Measurements from ENCODE around the gene CACNA1G.

The CACNA1G gene

DNA sequence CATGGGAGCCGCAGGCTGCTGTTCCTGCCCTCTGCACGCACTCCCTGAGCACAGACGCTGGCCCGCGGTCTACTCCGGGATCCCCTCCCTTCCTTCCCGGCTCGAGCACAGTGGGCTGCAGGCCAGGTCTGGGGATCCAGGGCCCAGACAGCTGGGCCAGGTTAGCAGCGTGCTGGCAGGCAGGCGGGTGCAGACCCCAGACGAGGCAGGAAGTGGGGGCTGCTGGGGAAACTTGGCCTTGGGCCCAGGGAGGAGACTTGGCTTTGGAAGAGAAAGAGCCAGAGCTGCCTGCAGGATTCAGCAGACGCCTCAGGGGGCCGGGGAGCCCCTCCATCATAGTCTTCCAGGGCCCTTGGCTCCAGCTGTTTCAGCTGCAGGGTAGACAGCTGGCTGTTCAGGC is 44.0 kb downstream of the CACNA1G start:
- H3K4me3 ChIP-seq (ENCODE audit: control insufficient read depth, low read depth, low read length): no peak overlapping the region
- no peak for DNase-seq (ENCODE audit: low read depth)

DNA sequence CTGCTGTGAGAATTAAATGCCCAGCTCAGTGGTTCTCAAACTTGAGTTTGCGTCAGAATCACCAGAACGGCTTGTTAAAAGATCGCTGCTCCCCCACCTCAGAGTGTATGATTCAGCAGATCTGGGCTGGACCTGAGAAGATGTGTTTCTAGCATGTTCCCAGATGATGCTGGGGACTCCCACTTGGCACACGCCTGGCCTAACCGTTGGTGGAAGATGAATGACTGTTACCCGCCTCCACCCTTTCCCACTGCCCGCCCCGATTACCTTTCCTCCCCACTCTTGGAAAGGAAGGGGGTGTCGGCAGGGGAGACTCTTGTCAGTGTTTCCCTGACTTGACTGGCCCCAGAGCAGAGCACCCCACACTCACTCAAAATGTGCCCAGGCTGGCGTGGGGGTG is 44.9 kb downstream of the CACNA1G start:
- H3K4me3 ChIP-seq (ENCODE audit: control insufficient read depth, low read depth, low read length): no peak overlapping the region
- no peak for DNase-seq (ENCODE audit: low read depth)
- TF ChIP-seq, protein P1, sequence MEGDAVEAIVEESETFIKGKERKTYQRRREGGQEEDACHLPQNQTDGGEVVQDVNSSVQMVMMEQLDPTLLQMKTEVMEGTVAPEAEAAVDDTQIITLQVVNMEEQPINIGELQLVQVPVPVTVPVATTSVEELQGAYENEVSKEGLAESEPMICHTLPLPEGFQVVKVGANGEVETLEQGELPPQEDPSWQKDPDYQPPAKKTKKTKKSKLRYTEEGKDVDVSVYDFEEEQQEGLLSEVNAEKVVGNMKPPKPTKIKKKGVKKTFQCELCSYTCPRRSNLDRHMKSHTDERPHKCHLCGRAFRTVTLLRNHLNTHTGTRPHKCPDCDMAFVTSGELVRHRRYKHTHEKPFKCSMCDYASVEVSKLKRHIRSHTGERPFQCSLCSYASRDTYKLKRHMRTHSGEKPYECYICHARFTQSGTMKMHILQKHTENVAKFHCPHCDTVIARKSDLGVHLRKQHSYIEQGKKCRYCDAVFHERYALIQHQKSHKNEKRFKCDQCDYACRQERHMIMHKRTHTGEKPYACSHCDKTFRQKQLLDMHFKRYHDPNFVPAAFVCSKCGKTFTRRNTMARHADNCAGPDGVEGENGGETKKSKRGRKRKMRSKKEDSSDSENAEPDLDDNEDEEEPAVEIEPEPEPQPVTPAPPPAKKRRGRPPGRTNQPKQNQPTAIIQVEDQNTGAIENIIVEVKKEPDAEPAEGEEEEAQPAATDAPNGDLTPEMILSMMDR (IDR thresholded peaks at IDR 0.05; ENCODE audit: control insufficient read depth, insufficient read depth, low read depth, low read length, missing control alignments): no peak

More for the DNA sequence above, 44.0 kb downstream of the CACNA1G start:
- TF ChIP-seq, protein P1 (IDR thresholded peaks at IDR 0.05; ENCODE audit: control insufficient read depth, insufficient read depth, low read depth, low read length, missing control alignments): no peak

DNA sequence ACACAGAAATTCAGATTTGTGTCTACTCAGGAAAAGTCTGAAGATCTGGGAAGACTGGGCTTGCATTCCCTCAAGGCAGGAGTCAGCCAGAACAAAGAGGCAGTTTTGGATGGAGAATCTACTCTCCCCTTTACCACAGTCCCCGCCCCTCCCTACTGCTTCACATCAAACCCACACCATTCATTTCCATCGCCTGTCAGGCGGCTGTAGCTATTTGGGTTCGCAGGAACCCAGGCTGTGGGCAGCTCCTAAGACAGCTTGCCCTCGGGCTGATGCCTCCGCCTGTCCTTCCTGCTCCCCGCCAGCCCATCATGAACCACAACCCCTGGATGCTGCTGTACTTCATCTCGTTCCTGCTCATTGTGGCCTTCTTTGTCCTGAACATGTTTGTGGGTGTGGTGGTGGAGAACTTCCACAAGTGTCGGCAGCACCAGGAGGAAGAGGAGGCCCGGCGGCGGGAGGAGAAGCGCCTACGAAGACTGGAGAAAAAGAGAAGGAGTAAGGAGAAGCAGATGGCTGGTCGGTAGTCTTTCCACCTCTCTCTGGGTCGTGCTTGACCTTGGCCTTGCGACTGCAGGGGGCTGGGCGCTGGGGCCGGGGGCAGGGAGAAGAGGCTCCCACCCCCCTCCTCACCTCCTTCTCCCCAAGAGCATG is 47.1 kb downstream of the CACNA1G start:
- H3K4me3 ChIP-seq (ENCODE audit: control insufficient read depth, low read depth, low read length): no peak overlapping the region
- TF ChIP-seq, protein P1 (IDR thresholded peaks at IDR 0.05; ENCODE audit: control insufficient read depth, insufficient read depth, low read depth, low read length, missing control alignments): no peak
- no peak for DNase-seq (ENCODE audit: low read depth)

DNA sequence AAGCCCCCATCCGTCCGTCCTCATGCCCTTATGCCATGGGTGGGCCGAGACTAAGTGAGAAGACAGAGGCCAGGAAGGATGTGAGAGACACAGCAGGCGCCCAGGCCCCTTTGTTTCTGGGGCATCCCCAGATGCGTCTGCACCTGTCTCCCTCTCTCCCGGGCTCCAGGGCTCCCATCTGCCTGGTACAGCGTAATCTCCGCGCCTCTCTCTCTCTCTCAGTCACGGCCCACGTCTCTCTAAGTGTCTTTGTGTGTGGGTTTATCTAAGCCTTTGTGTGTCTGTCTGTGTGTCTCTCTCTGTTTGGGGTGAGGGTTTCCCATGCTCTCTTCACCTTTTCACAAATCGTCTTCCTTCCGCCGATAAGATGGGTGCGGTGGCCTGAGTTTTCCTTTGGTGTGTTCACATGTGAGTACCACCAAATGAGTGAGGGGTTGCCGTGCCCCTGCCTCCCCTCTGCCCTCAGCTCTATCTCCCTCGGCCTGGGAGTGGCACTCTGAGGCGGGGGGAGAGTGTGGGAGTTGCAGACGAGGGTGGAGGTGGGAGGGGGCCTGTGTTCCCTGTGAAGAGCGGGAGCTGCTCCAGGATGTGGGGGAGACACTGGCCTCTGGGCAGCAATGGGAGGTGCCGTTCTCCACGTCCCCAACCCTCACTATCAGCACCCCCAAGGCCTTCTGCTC is 48.3 kb downstream of the CACNA1G start:
- H3K4me3 ChIP-seq (ENCODE audit: control insufficient read depth, low read depth, low read length): no peak overlapping the region
- DNase-seq (ENCODE audit: low read depth): no peak
- TF ChIP-seq, protein P1 (IDR thresholded peaks at IDR 0.05; ENCODE audit: control insufficient read depth, insufficient read depth, low read depth, low read length, missing control alignments): no peak

GRCh38 chr17:50609380-50610074 is 49.0 kb downstream of the CACNA1G start:
- DNase-seq (ENCODE audit: low read depth): no peak
- no peak overlapping the region for H3K4me3 ChIP-seq (ENCODE audit: control insufficient read depth, low read depth, low read length)
- TF ChIP-seq, protein P1 (IDR thresholded peaks at IDR 0.05; ENCODE audit: control insufficient read depth, insufficient read depth, low read depth, low read length, missing control alignments): no peak

DNA sequence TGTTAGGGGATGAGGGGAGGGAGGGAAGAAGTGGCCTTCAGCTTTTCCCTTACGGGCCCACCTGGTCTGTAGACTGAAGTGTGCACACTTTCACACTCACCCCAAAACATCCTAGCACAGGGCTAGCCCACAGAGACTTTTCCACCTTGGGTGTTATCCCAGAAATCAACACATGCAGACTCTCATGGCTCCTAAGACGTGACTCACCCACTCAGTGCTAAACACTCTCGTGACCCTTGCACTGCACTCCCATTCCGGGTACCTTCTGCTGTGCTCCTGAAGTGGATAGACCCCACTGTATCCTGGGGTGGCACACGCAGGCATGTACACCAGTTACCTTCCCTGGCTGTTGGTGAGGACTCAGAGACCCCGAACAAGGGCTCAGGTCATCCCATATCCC is 51.1 kb downstream of the CACNA1G start:
- TF ChIP-seq, protein P1 (IDR thresholded peaks at IDR 0.05; ENCODE audit: control insufficient read depth, insufficient read depth, low read depth, low read length, missing control alignments): no peak
- no peak overlapping the region for H3K4me3 ChIP-seq (ENCODE audit: control insufficient read depth, low read depth, low read length)
- DNase-seq (ENCODE audit: low read depth): no peak
